Measurements from ENCODE around the gene SRGN. TPM values are rescaled to one million over a fixed set of nuclear protein-coding genes. Genes with fewer than 3 reads are reported as not detected.

SRGN gene
- total RNA-seq, 2 donors from 2014 or later: 29.1 to 44.3 TPM

- Histone ChIP-seq H3K36me3 (no peaks in the 10 kb centered on the region), H3K27ac (no peak overlapping the region), H3K4me1 (replicated peaks) (no peaks in the 10 kb centered on the region), H3K4me3 (no peak overlapping the region), H3K27me3 (replicated peaks; ENCODE audit: insufficient read depth) (no peaks in the 10 kb centered on the region), H3K9me3 (no peaks in the 10 kb centered on the region)
- TF ChIP-seq POLR2AphosphoS5 (IDR thresholded peaks at IDR 0.05) (no peak), POLR2A (IDR thresholded peaks at IDR 0.05) (no peak), CTCF (IDR thresholded peaks at IDR 0.05) (no peak)
- DNase-seq (ENCODE audit: low spot score): no peak
- WGBS: 81% methylated on average over 3 of the region's 3 CpGs
- intact Hi-C loops (cut with DNase I): no loop called here
Observed at GRCh38 chr10:69067189-69067588, 20.7 kb upstream of the SRGN start.

- WGBS: 82% methylated on average over 5 of the region's 5 CpGs
- Histone ChIP-seq H3K36me3 (no peaks in the 10 kb centered on the region), H3K27ac (no peak overlapping the region), H3K27me3 (replicated peaks; ENCODE audit: insufficient read depth) (no peaks in the 10 kb centered on the region), H3K9me3 (no peaks in the 10 kb centered on the region), H3K4me1 (replicated peaks) (no peaks in the 10 kb centered on the region), H3K4me3 (no peak overlapping the region)
- intact Hi-C loops (cut with DNase I): no loop called here
- no peak for DNase-seq (ENCODE audit: low spot score)
- no peak for TF ChIP-seq CTCF (IDR thresholded peaks at IDR 0.05)
- no peak for TF ChIP-seq POLR2A (IDR thresholded peaks at IDR 0.05)
- no peak for TF ChIP-seq POLR2AphosphoS5 (IDR thresholded peaks at IDR 0.05)
Observed at GRCh38 chr10:69068549-69068948, 19.4 kb upstream of the SRGN start.

- TF ChIP-seq POLR2AphosphoS5 (IDR thresholded peaks at IDR 0.05): no peak
- TF ChIP-seq CTCF (IDR thresholded peaks at IDR 0.05): no peak
- TF ChIP-seq POLR2A (IDR thresholded peaks at IDR 0.05): no peak
- Histone ChIP-seq H3K4me3 (no peak overlapping the region), H3K36me3 (no peaks in the 10 kb centered on the region), H3K9me3 (no peaks in the 10 kb centered on the region), H3K27ac (no peak overlapping the region), H3K4me1 (replicated peaks) (no peaks in the 10 kb centered on the region), H3K27me3 (replicated peaks; ENCODE audit: insufficient read depth) (no peaks in the 10 kb centered on the region)
- no peak for DNase-seq (ENCODE audit: low spot score)
- WGBS: 83% methylated on average over 19 of the region's 19 CpGs
- intact Hi-C loops (cut with DNase I): no loop called here
Observed at GRCh38 chr10:69069090-69070042, 18.5 kb upstream of the SRGN start.

- intact Hi-C loops (cut with DNase I): no loop called here
- 92% methylated on average over 4 of the region's 4 CpGs for WGBS
- no peaks in the 10 kb centered on the region for H3K4me1 ChIP-seq (replicated peaks)
- no peak overlapping the region for H3K4me3 ChIP-seq
- no peaks in the 10 kb centered on the region for H3K36me3 ChIP-seq
- no peaks in the 10 kb centered on the region for H3K27me3 ChIP-seq (replicated peaks; ENCODE audit: insufficient read depth)
- no peak for DNase-seq (ENCODE audit: low spot score)
- H3K27ac ChIP-seq: no peak overlapping the region
- H3K9me3 ChIP-seq: no peaks in the 10 kb centered on the region
- TF ChIP-seq POLR2A (IDR thresholded peaks at IDR 0.05) (no peak), CTCF (IDR thresholded peaks at IDR 0.05) (no peak), POLR2AphosphoS5 (IDR thresholded peaks at IDR 0.05) (no peak)
Observed at GRCh38 chr10:69070951-69071350, 17.0 kb upstream of the SRGN start.

GRCh38 chr10:69071610-69072009 is 16.3 kb upstream of the SRGN start:
- 68% methylated on average over 6 of the region's 6 CpGs for WGBS
- Histone ChIP-seq H3K36me3 (no peaks in the 10 kb centered on the region), H3K27ac (no peak overlapping the region), H3K9me3 (no peaks in the 10 kb centered on the region), H3K4me1 (replicated peaks) (no peaks in the 10 kb centered on the region), H3K4me3 (no peak overlapping the region), H3K27me3 (replicated peaks; ENCODE audit: insufficient read depth) (no peaks in the 10 kb centered on the region)
- no peak for DNase-seq (ENCODE audit: low spot score)
- no peak for TF ChIP-seq POLR2A (IDR thresholded peaks at IDR 0.05)
- no peak for TF ChIP-seq POLR2AphosphoS5 (IDR thresholded peaks at IDR 0.05)
- TF ChIP-seq CTCF (IDR thresholded peaks at IDR 0.05): no peak
- intact Hi-C loops (cut with DNase I): no loop called here
